ENCODE data around the gene ISG20. TPM values are rescaled to one million over a fixed set of nuclear protein-coding genes. Genes with fewer than 3 reads are reported as not detected.

Gene ISG20
- total and polyA plus RNA-seq, 2 experiments from 2014 or later, result 1.4 TPM; not detected in 1

- no peak for TF ChIP-seq EZH2 (IDR thresholded peaks at IDR 0.05; ENCODE audit: insufficient read depth, poor library complexity, severe bottlenecking)
- TF ChIP-seq EZH2phosphoT487 (IDR thresholded peaks at IDR 0.05; ENCODE audit: insufficient read depth, low read depth), result no peak
- H3K4me3 ChIP-seq, result no peak overlapping the region
- no peak for DNase-seq
- no peak overlapping the region for H2AFZ ChIP-seq
- no peaks in the 10 kb centered on the region for H3K9me3 ChIP-seq (ENCODE audit: low read depth)
- no peaks in the 10 kb centered on the region for H3K79me2 ChIP-seq (ENCODE audit: insufficient read depth)
- H3K4me2 ChIP-seq (ENCODE audit: unreplicated experiment), result no peak overlapping the region
- 45 to 46% methylated on average over 7 of the region's 7 CpGs for WGBS, 2 experiments (ENCODE audit: low coverage in 1 of 2, low lambda C conversion rate in 2 of 2, missing lambda C conversion rate in 2 of 2)
- H4K20me1 ChIP-seq (ENCODE audit: insufficient read depth), result no peaks in the 10 kb centered on the region
- H3K9me2 ChIP-seq (ENCODE audit: insufficient read depth), result no peaks in the 10 kb centered on the region
- H3K4me1 ChIP-seq (ENCODE audit: insufficient read depth), result 0 out of 2 replicates have a peak, but pooled peaks cover 4% of the 10 kb centered on the region
- no peaks in the 10 kb centered on the region for H3K36me3 ChIP-seq (ENCODE audit: low read depth)
- no peak overlapping the region for H3K27ac ChIP-seq
- in situ Hi-C loops (cut with MboI), result loop anchor here (10.0 kb wide), 1 partner anchor 139 kb away; no protein-coding TSS in a partner anchor
- H3K27me3 ChIP-seq (replicated peaks; ENCODE audit: insufficient read depth), result no peaks in the 10 kb centered on the region
- H3K9ac ChIP-seq, result no peak overlapping the region
- H3F3A ChIP-seq (ENCODE audit: insufficient read depth), result no peaks in the 10 kb centered on the region
Observed at GRCh38 chr15:88613074-88613944, 25.5 kb upstream of the ISG20 start.

GRCh38 chr15:88615303-88616107 lies 23.3 kb upstream of the ISG20 start:
- H3K36me3 ChIP-seq (ENCODE audit: low read depth), result no peaks in the 10 kb centered on the region
- H3K9ac ChIP-seq, result no peak overlapping the region
- no peak for DNase-seq
- H2AFZ ChIP-seq, result no peak overlapping the region
- 76 to 78% methylated on average over 11 of the region's 11 CpGs for WGBS, 2 experiments (ENCODE audit: low coverage in 1 of 2, low lambda C conversion rate in 2 of 2, missing lambda C conversion rate in 2 of 2)
- no peaks in the 10 kb centered on the region for H4K20me1 ChIP-seq (ENCODE audit: insufficient read depth)
- no peaks in the 10 kb centered on the region for H3K9me3 ChIP-seq (ENCODE audit: low read depth)
- in situ Hi-C loops (cut with MboI), result loop anchor here (10.0 kb wide), 1 partner anchor 141 kb away; no protein-coding TSS in a partner anchor
- no peaks in the 10 kb centered on the region for H3K79me2 ChIP-seq (ENCODE audit: insufficient read depth)
- H3K9me2 ChIP-seq (ENCODE audit: insufficient read depth), result no peaks in the 10 kb centered on the region
- H3K4me2 ChIP-seq (ENCODE audit: unreplicated experiment), result no peak overlapping the region
- no peak overlapping the region for H3K27ac ChIP-seq
- H3K4me3 ChIP-seq, result no peak overlapping the region
- TF ChIP-seq EZH2phosphoT487 (IDR thresholded peaks at IDR 0.05; ENCODE audit: insufficient read depth, low read depth) (no peak), EZH2 (IDR thresholded peaks at IDR 0.05; ENCODE audit: insufficient read depth, poor library complexity, severe bottlenecking) (no peak)
- H3F3A ChIP-seq (ENCODE audit: insufficient read depth), result no peaks in the 10 kb centered on the region
- H3K4me1 ChIP-seq (ENCODE audit: insufficient read depth), result 0 out of 2 replicates have a peak, but pooled peaks cover 4% of the 10 kb centered on the region
- H3K27me3 ChIP-seq (replicated peaks; ENCODE audit: insufficient read depth), result no peaks in the 10 kb centered on the region

GRCh38 chr15:88616240-88616639 lies 22.6 kb upstream of the ISG20 start:
- Histone ChIP-seq H3K9me2 (ENCODE audit: insufficient read depth) (no peaks in the 10 kb centered on the region), H3K4me3 (no peak overlapping the region), H3K79me2 (ENCODE audit: insufficient read depth) (0 out of 2 replicates have a peak, but pooled peaks cover under 1% of the 10 kb centered on the region), H3K27me3 (replicated peaks; ENCODE audit: insufficient read depth) (no peaks in the 10 kb centered on the region), H2AFZ (no peak overlapping the region), H3F3A (ENCODE audit: insufficient read depth) (no peaks in the 10 kb centered on the region), H3K36me3 (ENCODE audit: low read depth) (no peaks in the 10 kb centered on the region), H3K9me3 (ENCODE audit: low read depth) (no peaks in the 10 kb centered on the region), H3K27ac (no peak overlapping the region), H4K20me1 (ENCODE audit: insufficient read depth) (no peaks in the 10 kb centered on the region), H3K4me1 (ENCODE audit: insufficient read depth) (0 out of 2 replicates have a peak, but pooled peaks cover 4% of the 10 kb centered on the region), H3K9ac (no peak overlapping the region), H3K4me2 (ENCODE audit: unreplicated experiment) (no peak overlapping the region)
- 83 to 84% methylated on average over 4 of the region's 4 CpGs for WGBS, 2 experiments (ENCODE audit: low coverage in 1 of 2, low lambda C conversion rate in 2 of 2, missing lambda C conversion rate in 2 of 2)
- no peak for DNase-seq
- TF ChIP-seq EZH2 (IDR thresholded peaks at IDR 0.05; ENCODE audit: insufficient read depth, poor library complexity, severe bottlenecking) (no peak), EZH2phosphoT487 (IDR thresholded peaks at IDR 0.05; ENCODE audit: insufficient read depth, low read depth) (no peak)
- in situ Hi-C loops (cut with MboI), result loop anchor here (10.0 kb wide), 1 partner anchor 141 kb away; no protein-coding TSS in a partner anchor

- no peaks in the 10 kb centered on the region for H3K36me3 ChIP-seq (ENCODE audit: low read depth)
- H3K27me3 ChIP-seq (replicated peaks; ENCODE audit: insufficient read depth), result no peaks in the 10 kb centered on the region
- H3K9me2 ChIP-seq (ENCODE audit: insufficient read depth), result no peaks in the 10 kb centered on the region
- peaks cover 6% of the 10 kb centered on the region for H3F3A ChIP-seq (ENCODE audit: insufficient read depth)
- H3K9me3 ChIP-seq (ENCODE audit: low read depth), result no peaks in the 10 kb centered on the region
- WGBS, 2 experiments (ENCODE audit: low coverage in 1 of 2, low lambda C conversion rate in 2 of 2, missing lambda C conversion rate in 2 of 2), result 82 to 83% methylated on average over 10 of the region's 10 CpGs
- H3K79me2 ChIP-seq (ENCODE audit: insufficient read depth), result peaks cover 10% of the 10 kb centered on the region
- TF ChIP-seq EZH2 (IDR thresholded peaks at IDR 0.05; ENCODE audit: insufficient read depth, poor library complexity, severe bottlenecking), result no peak
- no peak for DNase-seq
- H3K4me2 ChIP-seq (ENCODE audit: unreplicated experiment), result no peak overlapping the region
- H4K20me1 ChIP-seq (ENCODE audit: insufficient read depth), result no peaks in the 10 kb centered on the region
- 0 out of 2 replicates have a peak, but pooled peaks cover 4% of the 10 kb centered on the region for H3K4me1 ChIP-seq (ENCODE audit: insufficient read depth)
- no peak overlapping the region for H3K4me3 ChIP-seq
- in situ Hi-C loops (cut with MboI), result loop anchor here (10.0 kb wide), 1 partner anchor 142 kb away; no protein-coding TSS in a partner anchor
- H3K9ac ChIP-seq, result no peak overlapping the region
- no peak overlapping the region for H3K27ac ChIP-seq
- no peak overlapping the region for H2AFZ ChIP-seq
Observed at GRCh38 chr15:88617031-88617722, 21.6 kb upstream of the ISG20 start.

Data from GM23248 (cell line).